Activated naive CD8-positive, alpha-beta T cell treated with anti-CD3 and anti-CD28 coated beads, Interleukin-2, amount 10 ng/mL, durations not matched to agents 7 days and 5 days (primary cell): Measurements from ENCODE around the gene CBX5. TPM values are rescaled to one million over a fixed set of nuclear protein-coding genes. Genes with fewer than 3 reads are reported as not detected.
"Not testable (repeated sequence)": the region's sequence is repeated elsewhere in the genome, so short reads cannot be mapped to it uniquely, and the experiment has no call there.

Experiments
- ATAC-seq: fragments of 150-1000 bp; cut with Tn5 transposase; one replicate; pipeline ENCODE4 v1.10.0; 2021; ENCODE audit warnings: low read depth, moderate library complexity
- POLR2A ChIA-PET: fragments of 350-600 bp; sonication (Branson Sonifier 250); formaldehyde crosslinking; loops from one replicate; lab custom pipeline; 2021; ENCODE audit warnings: antibody characterized with exemption; lab: Charles Lee
- DNase-seq: peaks from one replicate; pipeline ENCODE4 v3.0.0; 2021
- H3K27ac Mint-ChIP-seq: one replicate; pipeline ENCODE4 v1.8.0; 2022; ENCODE audit warnings: mild to moderate bottlenecking, mixed read lengths
- H3K27me3 Mint-ChIP-seq: one replicate; pipeline ENCODE4 v1.8.0; 2022; ENCODE audit warnings: mild to moderate bottlenecking, moderate library complexity, mixed read lengths
- H3K36me3 Mint-ChIP-seq: one replicate; pipeline ENCODE4 v1.8.0; 2021; ENCODE audit warnings: mild to moderate bottlenecking, mixed read lengths
- H3K4me1 Mint-ChIP-seq: one replicate; pipeline ENCODE4 v1.8.0; 2021; ENCODE audit warnings: mixed read lengths
- H3K4me3 Mint-ChIP-seq: one replicate; pipeline ENCODE4 v1.8.0; 2022; ENCODE audit warnings: mild to moderate bottlenecking, moderate library complexity, mixed read lengths
- H3K9me3 Mint-ChIP-seq: one replicate; pipeline ENCODE4 v1.8.0; 2021; ENCODE audit warnings: mixed read lengths
- total RNA-seq, 2 experiments: library from RNA; stranded (reverse); gene quantifications; one replicate each; pipeline ENCODE4 v1.2.3, GENCODE V29; 2021

Gene CBX5
- total RNA-seq, 2 experiments from 2014 or later: 113 TPM

GRCh38 chr12:54206791-54207190 is 73.1 kb downstream of the CBX5 start:
- ATAC-seq: no peak
- Mint-ChIP-seq H3K4me3 (no peak overlapping the region), H3K4me1 (peaks cover 4% of the 10 kb centered on the region), H3K36me3 (no peaks in the 10 kb centered on the region), H3K27me3 (peaks cover 40% of the 10 kb centered on the region), H3K9me3 (no peaks in the 10 kb centered on the region), H3K27ac (no peak overlapping the region)
- POLR2A ChIA-PET: interaction anchor here (0.8 kb wide), 1 partner anchor 200 kb away, joined by 3 read pairs; no protein-coding TSS in a partner anchor
- DNase-seq: no peak

DNA sequence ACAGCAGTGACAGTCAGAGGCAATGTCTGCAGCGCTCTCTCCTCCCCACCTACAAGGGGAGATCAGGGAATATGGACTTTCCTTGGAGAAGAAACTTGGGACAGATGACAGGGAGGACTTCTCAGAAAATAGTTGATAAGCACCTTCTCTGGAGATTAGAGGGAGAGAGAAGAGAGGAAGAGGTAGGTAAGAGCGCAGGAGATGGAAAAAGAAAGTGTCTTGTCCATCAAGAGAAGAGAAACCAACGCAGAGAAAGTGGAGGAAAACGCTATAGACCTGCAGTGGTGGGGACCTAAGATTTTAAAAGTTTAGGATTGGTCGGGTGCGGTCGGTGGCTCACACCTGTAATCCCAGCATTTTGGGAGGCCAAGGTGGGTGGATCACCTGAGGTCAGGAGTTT is 75.6 kb downstream of the CBX5 start:
- peaks cover 4% of the 10 kb centered on the region for H3K4me1 Mint-ChIP-seq
- DNase-seq: no peak
- ATAC-seq: no peak
- H3K36me3 Mint-ChIP-seq: no peaks in the 10 kb centered on the region
- POLR2A ChIA-PET: no interaction called here
- no peak overlapping the region for H3K4me3 Mint-ChIP-seq
- no peaks in the 10 kb centered on the region for H3K9me3 Mint-ChIP-seq
- peaks cover 50% of the 10 kb centered on the region for H3K27me3 Mint-ChIP-seq
- no peak overlapping the region for H3K27ac Mint-ChIP-seq

DNA sequence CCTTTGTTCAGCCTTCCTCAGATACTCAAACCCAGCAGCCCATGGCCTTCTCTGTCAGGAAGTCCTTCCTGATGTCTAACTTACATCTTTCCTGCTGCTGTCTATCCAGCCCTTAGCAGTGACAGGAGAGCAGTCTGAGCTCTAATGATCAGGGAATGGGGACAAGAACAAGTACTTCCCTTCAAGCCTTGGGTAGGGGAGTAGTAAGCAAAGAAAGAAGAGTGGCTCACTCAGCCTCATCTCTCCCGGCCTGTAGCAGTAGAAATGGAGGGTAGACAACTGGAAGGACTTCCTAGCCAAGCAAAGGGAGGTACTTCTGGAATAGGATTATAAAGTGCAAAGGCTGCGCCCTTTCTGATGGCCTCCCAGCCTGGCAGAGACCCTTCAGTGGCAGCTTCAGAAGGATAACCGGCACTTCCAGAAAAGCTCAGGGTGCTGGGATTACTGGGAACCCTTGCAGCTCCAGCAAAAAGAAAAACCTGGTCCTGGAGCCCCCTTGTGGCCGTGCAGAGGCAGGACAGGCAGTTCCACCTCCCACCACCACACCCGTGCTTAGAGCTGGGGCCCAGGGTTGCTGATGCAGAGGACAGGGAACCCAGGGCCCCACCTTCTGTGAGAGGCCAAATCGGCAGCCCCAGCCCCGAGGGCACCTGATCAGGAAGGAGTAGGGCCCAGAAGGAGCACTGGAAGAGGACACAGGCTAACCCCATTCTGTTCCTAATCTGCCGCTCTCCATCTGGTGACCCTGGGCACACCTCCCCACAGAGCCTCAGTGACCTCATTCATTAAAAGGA is 78.7 kb downstream of the CBX5 start:
- DNase-seq (peak; percentile 66), ATAC-seq (peak; percentile 83)
- H3K36me3 Mint-ChIP-seq: no peaks in the 10 kb centered on the region
- POLR2A ChIA-PET: interaction anchor here (1.2 kb wide), 2 partner anchors 28 to 195 kb away, joined by 3 to 4 read pairs; no protein-coding TSS in a partner anchor
- H3K4me3 Mint-ChIP-seq: no peak overlapping the region
- H3K27me3 Mint-ChIP-seq: peaks cover 63% of the 10 kb centered on the region
- H3K9me3 Mint-ChIP-seq: no peaks in the 10 kb centered on the region
- peaks cover 5% of the 10 kb centered on the region for H3K4me1 Mint-ChIP-seq
- no peak overlapping the region for H3K27ac Mint-ChIP-seq

GRCh38 chr12:54200412-54200811 is 79.5 kb downstream of the CBX5 start:
- Mint-ChIP-seq H3K27ac (no peak overlapping the region), H3K27me3 (peaks cover 66% of the 10 kb centered on the region), H3K36me3 (no peaks in the 10 kb centered on the region), H3K4me3 (no peak overlapping the region), H3K4me1 (peaks cover 4% of the 10 kb centered on the region), H3K9me3 (no peaks in the 10 kb centered on the region)
- POLR2A ChIA-PET: interaction anchor here (1.2 kb wide), 1 partner anchor 195 kb away, joined by 4 read pairs; no protein-coding TSS in a partner anchor
- ATAC-seq (no peak), DNase-seq (no peak)

DNA sequence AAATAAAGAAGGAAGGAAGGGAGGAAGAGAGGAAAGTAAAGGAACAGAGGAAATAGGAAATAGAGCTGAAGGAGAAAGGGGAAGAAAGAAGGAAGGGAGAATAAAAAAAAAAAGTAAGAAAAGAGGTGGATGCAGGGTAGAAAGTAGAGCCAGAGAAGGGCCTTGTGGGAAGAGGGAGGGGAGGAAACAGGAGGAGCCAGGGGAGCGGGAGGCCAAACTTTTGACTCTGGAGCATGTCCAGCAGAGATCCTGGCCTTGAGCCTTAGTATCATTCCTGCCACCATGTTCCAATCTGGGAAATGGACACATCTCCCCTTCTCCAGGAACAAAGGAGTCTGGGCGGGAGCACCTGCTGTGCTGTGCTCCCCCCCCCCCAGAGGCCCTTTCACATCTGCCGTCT is 80.0 kb downstream of the CBX5 start:
- H3K36me3 Mint-ChIP-seq: no peaks in the 10 kb centered on the region
- no peak for DNase-seq
- H3K4me1 Mint-ChIP-seq: peaks cover 4% of the 10 kb centered on the region
- H3K9me3 Mint-ChIP-seq: no peaks in the 10 kb centered on the region
- peaks cover 71% of the 10 kb centered on the region for H3K27me3 Mint-ChIP-seq
- H3K4me3 Mint-ChIP-seq: no peak overlapping the region
- no peak for ATAC-seq
- no peak overlapping the region for H3K27ac Mint-ChIP-seq
- POLR2A ChIA-PET: no interaction called here

DNA sequence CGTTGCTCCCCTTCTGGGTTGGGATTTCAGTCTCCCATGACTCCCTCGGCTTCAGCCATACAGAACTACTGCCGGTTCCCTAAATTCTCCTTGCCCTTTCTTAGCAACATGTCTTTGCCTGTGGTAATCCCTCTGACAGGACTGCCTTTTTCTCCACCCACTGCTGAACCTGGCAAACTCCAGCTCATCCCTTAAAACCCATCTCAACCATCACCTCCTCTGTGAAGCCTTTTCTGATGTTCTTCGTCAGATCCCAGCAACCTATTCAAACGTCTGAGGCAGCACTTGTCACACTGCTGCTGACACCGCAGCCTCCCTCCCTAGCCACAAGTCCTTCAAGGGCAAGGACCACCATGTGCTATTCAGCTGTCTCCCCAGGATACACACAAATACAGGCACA is 80.9 kb downstream of the CBX5 start:
- H3K4me3 Mint-ChIP-seq: no peak overlapping the region
- H3K4me1 Mint-ChIP-seq: peaks cover 4% of the 10 kb centered on the region
- no peaks in the 10 kb centered on the region for H3K9me3 Mint-ChIP-seq
- POLR2A ChIA-PET: no interaction called here
- no peak for ATAC-seq
- no peaks in the 10 kb centered on the region for H3K36me3 Mint-ChIP-seq
- no peak for DNase-seq
- no peak overlapping the region for H3K27ac Mint-ChIP-seq
- H3K27me3 Mint-ChIP-seq: peaks cover 72% of the 10 kb centered on the region

GRCh38 chr12:54197431-54197909 is 82.5 kb downstream of the CBX5 start:
- POLR2A ChIA-PET: no interaction called here
- ATAC-seq: no peak

GRCh38 chr12:54197010-54197409 is 82.9 kb downstream of the CBX5 start:
- Mint-ChIP-seq H3K36me3 (no peaks in the 10 kb centered on the region), H3K4me3 (no peak overlapping the region), H3K4me1 (peaks cover 4% of the 10 kb centered on the region), H3K27me3 (peaks cover 70% of the 10 kb centered on the region), H3K27ac (no peak overlapping the region), H3K9me3 (no peaks in the 10 kb centered on the region)
- ATAC-seq: no peak
- no peak for DNase-seq
- POLR2A ChIA-PET: no interaction called here

More at GRCh38 chr12:54197431-54197909, 82.5 kb downstream of the CBX5 start:
- no peak overlapping the region for H3K27ac Mint-ChIP-seq
- no peak for DNase-seq
- no peaks in the 10 kb centered on the region for H3K9me3 Mint-ChIP-seq
- H3K36me3 Mint-ChIP-seq: no peaks in the 10 kb centered on the region
- peaks cover 4% of the 10 kb centered on the region for H3K4me1 Mint-ChIP-seq
- no peak overlapping the region for H3K4me3 Mint-ChIP-seq
- H3K27me3 Mint-ChIP-seq: peaks cover 71% of the 10 kb centered on the region

GRCh38 chr12:54196396-54196795 is 83.5 kb downstream of the CBX5 start:
- DNase-seq (no peak), ATAC-seq (no peak)
- no peaks in the 10 kb centered on the region for H3K9me3 Mint-ChIP-seq
- peaks cover 7% of the 10 kb centered on the region for H3K4me1 Mint-ChIP-seq
- no peak overlapping the region for H3K4me3 Mint-ChIP-seq
- no peak overlapping the region for H3K27ac Mint-ChIP-seq
- no peaks in the 10 kb centered on the region for H3K36me3 Mint-ChIP-seq
- H3K27me3 Mint-ChIP-seq: peaks cover 73% of the 10 kb centered on the region
- POLR2A ChIA-PET: no interaction called here

- Mint-ChIP-seq H3K27ac (no peak overlapping the region), H3K9me3 (no peaks in the 10 kb centered on the region), H3K36me3 (no peaks in the 10 kb centered on the region), H3K27me3 (peaks cover 71% of the 10 kb centered on the region), H3K4me3 (no peak overlapping the region), H3K4me1 (peaks cover 10% of the 10 kb centered on the region)
- ATAC-seq (no peak), DNase-seq (no peak)
- POLR2A ChIA-PET: no interaction called here
Observed at GRCh38 chr12:54195737-54196347, 84.1 kb downstream of the CBX5 start.

GRCh38 chr12:54195080-54195736 is 84.7 kb downstream of the CBX5 start:
- DNase-seq (no peak), ATAC-seq (no peak)
- Mint-ChIP-seq H3K27ac (no peak overlapping the region), H3K36me3 (no peaks in the 10 kb centered on the region), H3K4me3 (no peak overlapping the region), H3K27me3 (peaks cover 72% of the 10 kb centered on the region), H3K9me3 (no peaks in the 10 kb centered on the region), H3K4me1 (peaks cover 10% of the 10 kb centered on the region)
- POLR2A ChIA-PET: no interaction called here

- H3K36me3 Mint-ChIP-seq, H3K4me1 Mint-ChIP-seq, H3K4me3 Mint-ChIP-seq, H3K9me3 Mint-ChIP-seq, POLR2A ChIA-PET, ATAC-seq, H3K27ac Mint-ChIP-seq, DNase-seq: not testable (repeated sequence)
- H3K27me3 Mint-ChIP-seq: peaks cover 72% of the 10 kb centered on the region
Observed at GRCh38 chr12:54194611-54195010, 85.3 kb downstream of the CBX5 start.

GRCh38 chr12:54193434-54193833 is 86.5 kb downstream of the CBX5 start:
- H3K9me3 Mint-ChIP-seq: no peaks in the 10 kb centered on the region
- H3K27ac Mint-ChIP-seq: no peak overlapping the region
- no peak overlapping the region for H3K4me3 Mint-ChIP-seq
- ATAC-seq (no peak), DNase-seq (no peak)
- H3K36me3 Mint-ChIP-seq: no peaks in the 10 kb centered on the region
- H3K4me1 Mint-ChIP-seq: peaks cover 16% of the 10 kb centered on the region
- H3K27me3 Mint-ChIP-seq: peaks cover 66% of the 10 kb centered on the region
- POLR2A ChIA-PET: no interaction called here
